Endothelial cell of umbilical vein (primary cell): ENCODE measurements around the gene ATP10A. TPM values are rescaled to one million over a fixed set of nuclear protein-coding genes. Genes with fewer than 3 reads are reported as not detected.

Experiments
- BruUV-seq: library from RNA; stranded (reverse); fragments of 400-500 nt; replicated peaks from 2 replicates; lab custom pipeline; 2021; lab: Mats Ljungman, UMichigan
- CTCF ChIA-PET: fragments of 300-600, 350-600 bp; sonication (Branson Sonifier 250); formaldehyde crosslinking; loops from one replicate; lab custom pipeline; 2021; ENCODE audit warnings: antibody characterized with exemption, inconsistent platforms; lab: Charles Lee
- POLR2A ChIA-PET: fragments of 300-600, 350-600 bp; sonication (Branson Sonifier 250); formaldehyde crosslinking; loops from one replicate; lab custom pipeline; 2021; ENCODE audit warnings: antibody characterized with exemption, inconsistent platforms; lab: Charles Lee
- DNase-seq: peaks from one replicate; pipeline ENCODE4 v3.0.0-alpha.2; 2011; ENCODE audit warnings: low read depth, low spot score
- FAIRE-seq: peaks from 2 replicates; lab custom pipeline; 2011; peaks lifted over from hg19 to GRCh38; lab: Jason Lieb, UNC
- H2AFZ ChIP-seq: 2 replicates; pipeline ENCODE4 v1.6.0; 2012; ENCODE audit warnings: low read depth, low read length, control low read depth, inconsistent platforms
- H3K27ac ChIP-seq: 2 replicates; pipeline ENCODE4 v1.5.1; 2011; ENCODE audit warnings: low read depth, mild to moderate bottlenecking, control low read depth, low read length, moderate library complexity; ENCODE audit not compliant: insufficient read depth
- H3K27me3 ChIP-seq, 2 experiments: 2 replicates each; pipeline versions ENCODE4 v1.6.0 to v1.6.1; 2011; ENCODE audit warnings: low read length in 2 of 2, mixed read lengths in 1 of 2; ENCODE audit not compliant: control insufficient read depth in 2 of 2, insufficient read depth in 2 of 2
- H3K36me3 ChIP-seq, 2 experiments: 2 replicates in 1 of 2; 3 replicates in 1 of 2; pipeline ENCODE4 v1.5.1; 2011; ENCODE audit warnings: low read length in 2 of 2, mild to moderate bottlenecking in 1 of 2, moderate library complexity in 1 of 2; ENCODE audit not compliant: control insufficient read depth in 2 of 2, insufficient read depth in 2 of 2; ENCODE audit errors: extremely low read depth in 1 of 2
- H3K4me1 ChIP-seq: 3 replicates; pipeline ENCODE4 v1.5.1; 2011; ENCODE audit warnings: mild to moderate bottlenecking, low read length; ENCODE audit not compliant: control insufficient read depth, insufficient read depth; ENCODE audit errors: extremely low read depth
- H3K4me2 ChIP-seq: 2 replicates; pipeline ENCODE4 v1.6.1; 2011; ENCODE audit warnings: low read length, control low read depth, mixed read lengths; ENCODE audit not compliant: insufficient read depth
- H3K4me3 ChIP-seq, 3 experiments: fragments of 200-600 bp in 1 of 3; sonication (generic), shearing (Covaris generic) in 1 of 3; replicated peaks in 1 of 3; 2 replicates each; pipeline ENCODE4 v1.5.1; 2011 to 2016; ENCODE audit warnings: control low read depth in 3 of 3, low read length in 3 of 3, mild to moderate bottlenecking in 2 of 3, inconsistent platforms in 1 of 3, low read depth in 1 of 3, moderate library complexity in 1 of 3; ENCODE audit not compliant: insufficient read depth in 1 of 3
- H3K79me2 ChIP-seq: 2 replicates; pipeline ENCODE4 v1.6.0; 2012; ENCODE audit warnings: low read length, inconsistent platforms; ENCODE audit not compliant: control insufficient read depth, insufficient read depth
- H3K9ac ChIP-seq: replicated peaks from 2 replicates; pipeline ENCODE3; 2011; ENCODE audit warnings: low read length, control low read depth; ENCODE audit not compliant: insufficient read depth; ENCODE audit errors: extremely low read depth
- H3K9me1 ChIP-seq: replicated peaks from 3 replicates; pipeline ENCODE4 v1.6.0; 2011; ENCODE audit warnings: mild to moderate bottlenecking, low read length; ENCODE audit not compliant: control insufficient read depth, insufficient read depth; ENCODE audit errors: extremely low read depth
- H3K9me3 ChIP-seq: replicated peaks from 2 replicates; pipeline ENCODE4 v1.5.1; 2012; ENCODE audit warnings: low read length, inconsistent platforms; ENCODE audit not compliant: control insufficient read depth, insufficient read depth
- H4K20me1 ChIP-seq: replicated peaks from 2 replicates; pipeline ENCODE3; 2011; ENCODE audit warnings: mild to moderate bottlenecking, low read length; ENCODE audit not compliant: control insufficient read depth, insufficient read depth; ENCODE audit errors: extremely low read depth
- CTCF ChIP-seq, 2 donors: IDR thresholded peaks; 1 replicate in 1 of 2; 2 replicates in 1 of 2; pipeline ENCODE4 v1.5.1; 2011; ENCODE audit warnings: low read length in 2 of 2, mild to moderate bottlenecking in 2 of 2, moderate library complexity in 2 of 2, control low read depth in 1 of 2, inconsistent platforms in 1 of 2, low read depth in 1 of 2; ENCODE audit not compliant: insufficient read depth in 1 of 2; ENCODE audit errors: extremely low read depth in 1 of 2
- EZH2 ChIP-seq: IDR thresholded peaks from 2 replicates; pipeline ENCODE4 v1.6.1; 2012; ENCODE audit warnings: borderline replicate concordance, low read depth, mild to moderate bottlenecking, moderate library complexity, low read length, inconsistent platforms; ENCODE audit not compliant: severe bottlenecking
- FOS ChIP-seq: IDR thresholded peaks from 2 replicates; pipeline ENCODE4 v1.6.1; 2011; ENCODE audit warnings: mild to moderate bottlenecking, low read length, moderate library complexity, borderline replicate concordance; ENCODE audit not compliant: insufficient read depth
- GATA2 ChIP-seq: IDR thresholded peaks from 2 replicates; pipeline ENCODE4 v1.7.0; 2011; ENCODE audit warnings: low read depth, mild to moderate bottlenecking, moderate library complexity, mixed read lengths, low read length; ENCODE audit not compliant: insufficient read length, insufficient read depth
- JUN ChIP-seq: IDR thresholded peaks from 2 replicates; pipeline ENCODE4 v1.6.1; 2011; ENCODE audit warnings: borderline replicate concordance, low read depth; ENCODE audit not compliant: insufficient read length, insufficient read depth
- MAX ChIP-seq: IDR thresholded peaks from 2 replicates; pipeline ENCODE4 v1.6.1; 2011; ENCODE audit not compliant: insufficient read depth, insufficient read length
- MYC ChIP-seq: IDR thresholded peaks from one replicate; pipeline ENCODE4 v1.6.1; 2011; ENCODE audit warnings: mild to moderate bottlenecking, low read depth, low read length
- POLR2A ChIP-seq: IDR thresholded peaks from 2 replicates; pipeline ENCODE4 v1.6.1; 2012; ENCODE audit warnings: low read depth, mild to moderate bottlenecking, control low read depth, low read length
- POLR2AphosphoS5 ChIP-seq: IDR thresholded peaks from 2 replicates; pipeline ENCODE4 v1.6.1; 2012; ENCODE audit warnings: low read depth, mild to moderate bottlenecking, control low read depth, low read length, moderate library complexity; ENCODE audit not compliant: insufficient read depth
- dilution Hi-C: fragments of 300-500 bp; cut with MboI; formaldehyde crosslinking; loops from one replicate; pipeline ENCODE4 v1.15.0; 2019; ENCODE audit warnings: low sequenced_read_pairs; ENCODE audit not compliant: extremely low pct_ligation_motif_present
- intact Hi-C: fragments of 100-400 bp; cut with micrococcal nuclease; formaldehyde crosslinking; loops from one replicate; pipeline ENCODE4 v1.10.0; 2022
- polyA plus RNA-seq, 4 experiments: library from polyadenylated mRNA; depleted of rRNA in 3 of 4; stranded (reverse) in 3 of 4; unstranded in 1 of 4; fragments of >200 nt; gene quantifications; 2 replicates each; pipeline versions ENCODE4 v1.2.1 to v1.2.3, GENCODE V29; 2011 to 2012; ENCODE audit warnings: missing spikeins in 1 of 4
- total RNA-seq: library from RNA; stranded (reverse); gene quantifications from 2 replicates; pipeline ENCODE4 v1.2.3, GENCODE V29; 2021

ATP10A gene
- total and polyA plus RNA-seq, 2 donors (not counting 3 experiments of a cell fraction or from before 2014, with no cell fraction given), result not detected

- DNase-seq, result no peak
Measured at GRCh38 chr15:25684521-25685431, 178.4 kb downstream of the ATP10A start.

More at GRCh38 chr15:25684521-25685431, 178.4 kb downstream of the ATP10A start:
- BruUV-seq, result no TSS peak
- TF ChIP-seq POLR2AphosphoS5 (no peak), MAX (no peak), CTCF (IDR thresholded peaks at IDR 0.05; ENCODE audit: extremely low read depth in 1 of 2, insufficient read depth in 1 of 2, low read depth in 1 of 2, low read length in 2 of 2) (no peak), EZH2 (no peak), GATA2 (no peak), FOS (no peak), POLR2A (no peak), JUN (no peak), MYC (no peak)
- H3K9me1 ChIP-seq, result no peaks in the 10 kb centered on the region
- no peak overlapping the region for H3K9ac ChIP-seq
- H3K4me2 ChIP-seq, result no peak overlapping the region
- intact Hi-C loops (no loop called here), dilution Hi-C loops (no loop called here)
- CTCF ChIA-PET, result no interaction called here
- H3K27ac ChIP-seq, result no peak overlapping the region
- H3K4me1 ChIP-seq, result no peaks in the 10 kb centered on the region
- no peak overlapping the region for H2AFZ ChIP-seq
- no peaks in the 10 kb centered on the region for H3K27me3 ChIP-seq
- H3K36me3 ChIP-seq, result no peaks in the 10 kb centered on the region
- no peaks in the 10 kb centered on the region for H3K79me2 ChIP-seq
- no peaks in the 10 kb centered on the region for H4K20me1 ChIP-seq
- POLR2A ChIA-PET, result no interaction called here
- no peak for FAIRE-seq
- H3K9me3 ChIP-seq, result peaks cover 21% of the 10 kb centered on the region
- H3K4me3 ChIP-seq, result no peak overlapping the region
